MG63 (cell line): Measurements from ENCODE around the gene CRABP1. TPM values are rescaled to one million over a fixed set of nuclear protein-coding genes. Genes with fewer than 3 reads are reported as not detected.

Source experiments
- DNase-seq: peaks from one replicate; pipeline ENCODE4 v3.0.0-alpha.2; 2020
- H3K27me3 ChIP-seq: fragments of 250-450 bp; sonication (Bioruptor Pico); 2 replicates; pipeline ENCODE4 v1.5.1; 2020; ENCODE audit warnings: mild to moderate bottlenecking, moderate library complexity
- H3K36me3 ChIP-seq: fragments of 250-450 bp; sonication (Bioruptor Pico); 2 replicates; pipeline ENCODE4 v1.5.1; 2020; ENCODE audit warnings: mild to moderate bottlenecking, moderate library complexity
- H3K4me3 ChIP-seq: fragments of 250-450 bp; sonication (Bioruptor Pico); 2 replicates; pipeline ENCODE4 v1.5.1; 2020; ENCODE audit warnings: mild to moderate bottlenecking, moderate library complexity
- H3K9me3 ChIP-seq: fragments of 250-450 bp; sonication (Bioruptor Pico); 2 replicates; pipeline ENCODE4 v1.5.1; 2020; ENCODE audit warnings: mild to moderate bottlenecking, moderate library complexity
- total RNA-seq: library from RNA; depleted of rRNA; stranded (reverse); fragments of >200 nt; shearing (Covaris generic); gene quantifications from 2 replicates; pipeline ENCODE4 v1.2.3, GENCODE V29; 2014; ENCODE audit warnings: low replicate concordance; rRNA removed

The CRABP1 gene
- total RNA-seq, result not detected in 2 replicates

- Histone ChIP-seq H3K4me3 (no peak within 1 kb of the TSS), H3K9me3 (no peaks in the 10 kb centered on the region), H3K27me3 (peaks cover 59% of the 10 kb centered on the region), H3K36me3 (no peaks in the 10 kb centered on the region)
- no peak for DNase-seq
These were observed at the start of gene CRABP1 for GRCh38 chr15:78340231-78341056. Gene CRABP1, plus strand, starts transcription at chr15:78340353. Its CDS starts 76 bp downstream, at chr15:78340429.

GRCh38 chr15:78291052-78291451, 49.1 kb upstream of the CRABP1 start:
- no peak overlapping the region for H3K4me3 ChIP-seq
- no peaks in the 10 kb centered on the region for H3K27me3 ChIP-seq
- no peaks in the 10 kb centered on the region for H3K9me3 ChIP-seq
- no peak for DNase-seq
- H3K36me3 ChIP-seq, result peaks cover 62% of the 10 kb centered on the region

DNA sequence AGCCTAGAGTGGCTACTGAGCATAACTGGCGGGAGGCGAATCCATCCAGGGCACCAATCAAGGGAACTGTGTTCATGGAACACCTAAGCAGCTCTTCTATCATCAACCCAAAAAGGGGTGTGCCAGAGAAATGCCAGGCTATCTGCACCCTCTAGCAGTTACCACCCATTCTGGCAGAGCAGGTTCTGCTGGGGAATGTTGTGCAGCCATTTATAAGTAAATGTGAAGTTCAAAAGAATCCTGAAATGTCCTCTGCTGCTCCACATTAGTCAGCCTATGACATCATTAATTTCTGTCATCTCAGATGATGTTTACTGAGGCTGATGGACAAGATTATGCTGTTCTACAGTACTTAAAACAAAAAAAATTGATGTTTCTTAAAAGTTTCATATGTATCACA, 48.5 kb upstream of the CRABP1 start:
- no peaks in the 10 kb centered on the region for H3K27me3 ChIP-seq
- H3K9me3 ChIP-seq, result no peaks in the 10 kb centered on the region
- DNase-seq, result no peak
- H3K4me3 ChIP-seq, result no peak overlapping the region
- H3K36me3 ChIP-seq, result peaks cover 62% of the 10 kb centered on the region

DNA sequence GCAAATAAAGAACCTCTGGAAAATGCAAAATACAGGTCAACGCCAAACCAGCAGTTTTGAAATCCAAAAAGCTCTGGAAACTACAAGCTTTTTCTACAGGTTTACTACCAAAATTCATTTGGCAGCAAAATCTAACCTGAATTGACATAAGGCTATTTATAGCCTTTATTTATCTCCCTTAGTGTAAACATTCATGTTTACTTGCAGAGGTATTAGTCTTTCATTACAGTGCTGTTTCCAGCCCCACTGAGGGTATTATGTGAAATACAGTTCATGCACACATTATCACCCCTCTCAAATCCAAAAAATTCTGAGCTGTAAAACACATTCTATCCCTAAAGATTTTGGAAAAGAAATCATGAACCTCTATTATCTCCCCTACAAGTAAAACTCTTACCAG, 47.9 kb upstream of the CRABP1 start:
- Histone ChIP-seq H3K36me3 (peaks cover 57% of the 10 kb centered on the region), H3K4me3 (no peak overlapping the region), H3K27me3 (no peaks in the 10 kb centered on the region), H3K9me3 (no peaks in the 10 kb centered on the region)
- no peak for DNase-seq

DNA sequence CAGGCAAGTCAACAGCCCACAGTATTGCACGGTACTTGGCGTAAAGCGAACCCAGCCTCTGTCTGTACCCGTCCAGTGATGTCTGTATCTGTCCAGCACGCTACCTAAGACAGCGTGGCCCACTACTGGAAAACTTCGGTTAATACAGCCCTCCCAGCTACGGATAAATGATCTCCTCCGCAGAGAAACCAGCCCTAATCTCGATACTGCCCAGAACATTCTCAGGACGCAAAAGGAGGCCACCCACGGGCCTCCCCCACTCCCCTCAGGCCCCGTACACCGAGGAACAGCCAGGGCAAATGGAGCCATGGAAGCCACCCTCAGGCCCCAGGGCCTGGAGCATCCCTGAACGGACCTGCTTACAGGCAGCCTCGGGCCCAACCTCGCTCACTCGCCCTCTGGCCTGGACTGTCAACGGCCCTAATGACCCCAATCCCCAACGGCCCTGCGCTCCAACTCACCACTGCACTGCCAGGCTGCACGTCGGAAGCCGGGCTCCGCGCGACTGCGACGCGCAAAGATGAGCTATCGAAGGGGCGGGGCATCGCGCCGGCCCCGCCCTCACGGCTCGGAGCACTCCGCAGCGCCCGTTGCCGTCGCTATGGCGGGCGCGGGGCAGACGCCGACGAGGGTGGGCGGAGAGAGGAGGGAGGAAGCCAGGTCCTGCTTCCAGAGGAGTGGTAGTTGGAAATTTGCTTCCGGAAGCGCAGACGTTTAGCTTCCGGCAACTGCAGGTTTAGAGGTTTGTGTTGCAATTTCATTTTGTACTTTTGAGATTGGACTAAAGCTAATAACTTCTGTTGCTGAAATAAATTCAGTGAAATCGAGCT, 40.8 kb upstream of the CRABP1 start, which contains the start of gene SKIC8:
SKIC8 (minus strand) TSS at position 509 of the 830 bp plus-strand sequence. CDS start 3,923 bp downstream, outside the sequence.
- no peaks in the 10 kb centered on the region for H3K27me3 ChIP-seq
- H3K9me3 ChIP-seq, result no peaks in the 10 kb centered on the region
- peak within 1 kb of the TSS; percentile 92 for H3K4me3 ChIP-seq
- peak; percentile 96 for DNase-seq
- H3K36me3 ChIP-seq, result peaks cover under 1% of the 10 kb centered on the region; the same call in 1 of the 2 replicates

GRCh38 chr15:78301326-78301725, 38.8 kb upstream of the CRABP1 start:
- no peaks in the 10 kb centered on the region for H3K27me3 ChIP-seq
- H3K36me3 ChIP-seq, result no peaks in the 10 kb centered on the region
- no peak overlapping the region for H3K4me3 ChIP-seq
- no peaks in the 10 kb centered on the region for H3K9me3 ChIP-seq
- DNase-seq, result no peak

DNA sequence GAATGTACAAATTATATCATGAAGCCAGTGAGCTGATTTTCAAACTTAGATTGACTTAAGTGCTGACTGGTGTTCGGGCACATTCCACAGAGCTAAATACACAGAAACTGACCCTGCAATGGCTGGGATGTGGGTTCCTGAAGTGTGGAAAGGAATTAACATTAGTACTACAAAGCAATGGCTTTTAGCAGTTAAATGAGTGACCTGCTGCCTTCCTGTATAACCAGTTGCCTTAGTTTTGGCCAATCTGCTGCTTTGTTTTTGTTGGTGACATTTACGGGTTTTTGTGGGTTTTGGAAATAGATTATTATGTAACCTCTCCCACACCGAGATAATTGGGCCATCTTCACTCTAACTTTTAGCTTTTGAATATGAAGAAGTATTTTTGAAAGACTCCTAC, 38.3 kb upstream of the CRABP1 start:
- Histone ChIP-seq H3K4me3 (no peak overlapping the region), H3K36me3 (no peaks in the 10 kb centered on the region), H3K9me3 (no peaks in the 10 kb centered on the region), H3K27me3 (no peaks in the 10 kb centered on the region)
- no peak for DNase-seq

GRCh38 chr15:78302579-78303312, 37.4 kb upstream of the CRABP1 start:
- Histone ChIP-seq H3K4me3 (no peak overlapping the region), H3K27me3 (no peaks in the 10 kb centered on the region), H3K9me3 (no peaks in the 10 kb centered on the region), H3K36me3 (no peaks in the 10 kb centered on the region)
- peak; percentile 61 for DNase-seq

GRCh38 chr15:78304216-78305066, 35.7 kb upstream of the CRABP1 start:
- Histone ChIP-seq H3K27me3 (no peaks in the 10 kb centered on the region; the same call in 1 of the 2 replicates), H3K36me3 (no peaks in the 10 kb centered on the region), H3K4me3 (no peak overlapping the region), H3K9me3 (no peaks in the 10 kb centered on the region)
- no peak for DNase-seq

GRCh38 chr15:78306176-78306774, 33.9 kb upstream of the CRABP1 start:
- no peaks in the 10 kb centered on the region for H3K36me3 ChIP-seq
- no peak overlapping the region for H3K4me3 ChIP-seq
- H3K9me3 ChIP-seq, result no peaks in the 10 kb centered on the region
- peak; percentile 39 for DNase-seq
- H3K27me3 ChIP-seq, result no peaks in the 10 kb centered on the region; the same call in 1 of the 2 replicates

DNA sequence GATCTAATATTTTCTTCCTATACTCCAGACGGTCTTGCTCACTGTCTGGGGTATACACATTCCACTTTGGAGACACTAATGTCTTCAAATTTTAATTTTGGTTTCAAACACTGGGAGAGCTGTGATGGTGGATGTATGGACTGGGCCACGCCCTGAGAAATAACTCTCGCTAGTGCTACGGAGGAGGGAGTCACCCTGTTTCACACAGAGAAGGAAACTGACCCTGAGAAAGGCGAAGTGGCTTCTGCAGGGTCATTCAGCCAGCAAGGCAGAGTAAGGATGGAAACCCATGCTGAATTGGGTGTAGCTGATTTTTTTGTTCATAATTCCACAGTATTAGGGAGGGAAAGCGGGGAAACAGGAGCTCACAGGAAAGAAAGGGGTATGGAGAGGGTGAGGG, 32.2 kb upstream of the CRABP1 start:
- Histone ChIP-seq H3K9me3 (no peaks in the 10 kb centered on the region), H3K36me3 (no peaks in the 10 kb centered on the region), H3K27me3 (no peaks in the 10 kb centered on the region; the same call in 1 of the 2 replicates), H3K4me3 (no peak overlapping the region)
- no peak for DNase-seq

DNA sequence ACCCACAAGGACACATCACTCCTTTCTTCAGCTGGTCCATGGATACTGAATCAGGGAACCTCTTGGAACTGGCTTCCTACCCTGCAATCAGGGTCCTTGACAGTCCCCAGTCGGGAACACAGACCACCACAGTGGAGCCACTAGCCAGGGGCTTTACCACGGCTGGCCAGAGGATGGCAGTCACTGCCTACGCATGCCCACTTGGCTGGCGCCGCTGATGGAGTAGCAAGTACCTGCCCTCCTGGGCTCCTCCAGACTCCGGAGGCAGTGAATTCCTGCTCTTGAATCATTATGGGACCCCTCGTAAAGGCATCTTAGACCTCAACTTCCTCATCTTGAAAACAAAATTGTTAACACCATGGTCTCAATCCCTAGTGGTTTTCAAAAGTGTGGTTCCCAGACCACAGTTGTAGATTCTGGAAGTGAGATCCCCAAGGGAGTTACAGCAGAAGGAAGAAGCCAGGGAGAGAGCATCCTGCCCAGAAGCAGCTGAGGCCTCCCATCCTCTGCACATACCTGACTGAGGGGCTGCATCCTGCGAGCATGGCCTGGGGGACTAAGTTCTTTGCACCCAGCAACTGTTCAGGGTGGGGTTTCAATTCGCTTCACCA, 31.6 kb upstream of the CRABP1 start:
- no peaks in the 10 kb centered on the region for H3K9me3 ChIP-seq
- DNase-seq, result peak; percentile 60
- H3K36me3 ChIP-seq, result no peaks in the 10 kb centered on the region
- H3K4me3 ChIP-seq, result no peak overlapping the region
- H3K27me3 ChIP-seq, result no peaks in the 10 kb centered on the region; the same call in 1 of the 2 replicates

GRCh38 chr15:78311292-78311691, 28.9 kb upstream of the CRABP1 start:
- H3K4me3 ChIP-seq, result no peak overlapping the region
- H3K36me3 ChIP-seq, result no peaks in the 10 kb centered on the region
- DNase-seq, result no peak
- H3K9me3 ChIP-seq, result no peaks in the 10 kb centered on the region
- no peaks in the 10 kb centered on the region; the same call in 1 of the 2 replicates for H3K27me3 ChIP-seq

DNA sequence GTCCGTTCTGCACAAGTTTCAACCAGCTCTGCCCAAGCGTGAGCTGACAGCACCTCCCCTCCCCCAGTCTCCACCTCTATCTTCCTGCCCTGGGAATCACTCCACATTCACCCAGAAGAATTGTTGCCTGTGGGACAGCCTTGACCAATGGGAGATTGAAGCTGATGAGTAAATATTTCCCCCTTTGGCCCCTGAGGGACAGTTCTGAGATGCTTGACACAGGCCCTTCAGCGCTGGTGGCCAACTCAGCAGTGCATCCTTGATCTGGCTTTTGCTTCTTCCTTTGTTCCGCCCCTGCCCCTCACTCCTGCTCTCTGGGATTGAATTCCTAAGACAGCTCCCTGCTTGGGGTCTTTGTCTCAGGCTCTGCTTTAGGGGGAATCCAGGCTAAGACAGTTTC, 27.6 kb upstream of the CRABP1 start:
- DNase-seq, result no peak
- no peaks in the 10 kb centered on the region; the same call in 1 of the 2 replicates for H3K27me3 ChIP-seq

GRCh38 chr15:78312957-78313356, 27.2 kb upstream of the CRABP1 start:
- Histone ChIP-seq H3K36me3 (no peaks in the 10 kb centered on the region), H3K4me3 (no peak overlapping the region), H3K27me3 (no peaks in the 10 kb centered on the region; the same call in 1 of the 2 replicates), H3K9me3 (no peaks in the 10 kb centered on the region)
- DNase-seq, result no peak

More for the DNA sequence above, 27.6 kb upstream of the CRABP1 start:
- H3K9me3 ChIP-seq, result no peaks in the 10 kb centered on the region
- H3K4me3 ChIP-seq, result no peak overlapping the region
- H3K36me3 ChIP-seq, result no peaks in the 10 kb centered on the region
